Fibroblast of pulmonary artery (primary cell): ENCODE measurements around the gene LASP1NB.

ENCODE experiments used
- DNase-seq: peaks from one replicate; pipeline ENCODE4 v3.0.0-alpha.2; 2010; ENCODE audit warnings: low read depth
- H3K4me3 ChIP-seq: replicated peaks from 2 replicates; pipeline ENCODE4 v1.5.1; 2011; ENCODE audit warnings: low read depth, mild to moderate bottlenecking, control low read depth, low read length, moderate library complexity
- TF ChIP-seq, protein P1 (sequence below): IDR thresholded peaks from 2 replicates; pipeline ENCODE4 v1.5.1; 2011; ENCODE audit warnings: mild to moderate bottlenecking, control low read depth, low read length, inconsistent platforms; ENCODE audit errors: missing control alignments

LASP1NB gene

DNA sequence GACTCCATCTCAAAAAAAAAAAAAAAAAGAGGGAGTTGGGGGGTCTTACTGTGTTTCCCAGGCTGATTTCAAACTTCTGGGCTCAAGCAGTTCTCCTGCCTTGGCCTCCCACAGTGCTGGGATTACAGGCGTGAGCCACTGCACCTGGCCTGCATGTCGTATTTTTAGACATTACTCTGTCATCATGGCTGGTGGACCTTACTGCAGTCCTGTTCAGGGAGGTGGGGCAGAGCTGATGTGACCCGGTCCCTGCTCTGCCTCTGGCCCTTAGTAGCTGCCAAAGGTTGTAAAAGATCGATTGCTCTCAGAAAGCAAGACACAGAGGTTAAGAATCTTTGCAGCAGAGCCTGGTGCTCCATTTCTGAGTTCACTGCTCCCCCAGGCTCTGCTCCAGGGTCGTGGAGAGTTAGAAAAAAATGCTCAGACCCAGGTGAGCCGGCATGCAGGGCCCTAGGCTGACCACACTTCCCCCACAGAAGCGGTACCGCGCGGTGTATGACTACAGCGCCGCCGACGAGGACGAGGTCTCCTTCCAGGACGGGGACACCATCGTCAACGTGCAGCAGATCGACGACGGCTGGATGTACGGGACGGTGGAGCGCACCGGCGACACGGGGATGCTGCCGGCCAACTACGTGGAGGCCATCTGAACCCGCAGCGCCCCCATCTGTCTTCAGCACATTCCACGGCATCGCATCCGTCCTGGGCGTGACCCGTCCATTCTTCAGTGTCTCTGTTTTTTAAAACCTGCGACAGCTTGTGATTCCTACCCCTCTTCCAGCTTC is 7.1 kb upstream of the LASP1NB start:
- TF ChIP-seq, protein P1, sequence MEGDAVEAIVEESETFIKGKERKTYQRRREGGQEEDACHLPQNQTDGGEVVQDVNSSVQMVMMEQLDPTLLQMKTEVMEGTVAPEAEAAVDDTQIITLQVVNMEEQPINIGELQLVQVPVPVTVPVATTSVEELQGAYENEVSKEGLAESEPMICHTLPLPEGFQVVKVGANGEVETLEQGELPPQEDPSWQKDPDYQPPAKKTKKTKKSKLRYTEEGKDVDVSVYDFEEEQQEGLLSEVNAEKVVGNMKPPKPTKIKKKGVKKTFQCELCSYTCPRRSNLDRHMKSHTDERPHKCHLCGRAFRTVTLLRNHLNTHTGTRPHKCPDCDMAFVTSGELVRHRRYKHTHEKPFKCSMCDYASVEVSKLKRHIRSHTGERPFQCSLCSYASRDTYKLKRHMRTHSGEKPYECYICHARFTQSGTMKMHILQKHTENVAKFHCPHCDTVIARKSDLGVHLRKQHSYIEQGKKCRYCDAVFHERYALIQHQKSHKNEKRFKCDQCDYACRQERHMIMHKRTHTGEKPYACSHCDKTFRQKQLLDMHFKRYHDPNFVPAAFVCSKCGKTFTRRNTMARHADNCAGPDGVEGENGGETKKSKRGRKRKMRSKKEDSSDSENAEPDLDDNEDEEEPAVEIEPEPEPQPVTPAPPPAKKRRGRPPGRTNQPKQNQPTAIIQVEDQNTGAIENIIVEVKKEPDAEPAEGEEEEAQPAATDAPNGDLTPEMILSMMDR: no peak
- DNase-seq: no peak
- no peak overlapping the region for H3K4me3 ChIP-seq

DNA sequence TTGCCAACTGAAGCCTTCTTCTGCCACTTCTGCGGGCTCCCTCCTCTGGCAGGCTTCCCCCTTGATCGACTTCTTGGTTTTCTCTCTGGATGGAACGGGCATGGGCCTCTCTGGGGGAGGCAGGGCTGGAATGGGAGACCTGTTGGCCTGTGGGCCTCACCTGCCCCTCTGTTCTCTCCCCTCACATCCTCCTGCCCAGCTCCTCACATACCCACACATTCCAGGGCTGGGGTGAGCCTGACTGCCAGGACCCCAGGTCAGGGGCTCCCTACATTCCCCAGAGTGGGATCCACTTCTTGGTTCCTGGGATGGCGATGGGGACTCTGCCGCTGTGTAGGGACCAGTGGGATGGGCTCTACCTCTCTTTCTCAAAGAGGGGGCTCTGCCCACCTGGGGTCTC is 6.5 kb upstream of the LASP1NB start:
- no peak for DNase-seq
- H3K4me3 ChIP-seq: no peak overlapping the region
- TF ChIP-seq, protein P1: no peak

DNA sequence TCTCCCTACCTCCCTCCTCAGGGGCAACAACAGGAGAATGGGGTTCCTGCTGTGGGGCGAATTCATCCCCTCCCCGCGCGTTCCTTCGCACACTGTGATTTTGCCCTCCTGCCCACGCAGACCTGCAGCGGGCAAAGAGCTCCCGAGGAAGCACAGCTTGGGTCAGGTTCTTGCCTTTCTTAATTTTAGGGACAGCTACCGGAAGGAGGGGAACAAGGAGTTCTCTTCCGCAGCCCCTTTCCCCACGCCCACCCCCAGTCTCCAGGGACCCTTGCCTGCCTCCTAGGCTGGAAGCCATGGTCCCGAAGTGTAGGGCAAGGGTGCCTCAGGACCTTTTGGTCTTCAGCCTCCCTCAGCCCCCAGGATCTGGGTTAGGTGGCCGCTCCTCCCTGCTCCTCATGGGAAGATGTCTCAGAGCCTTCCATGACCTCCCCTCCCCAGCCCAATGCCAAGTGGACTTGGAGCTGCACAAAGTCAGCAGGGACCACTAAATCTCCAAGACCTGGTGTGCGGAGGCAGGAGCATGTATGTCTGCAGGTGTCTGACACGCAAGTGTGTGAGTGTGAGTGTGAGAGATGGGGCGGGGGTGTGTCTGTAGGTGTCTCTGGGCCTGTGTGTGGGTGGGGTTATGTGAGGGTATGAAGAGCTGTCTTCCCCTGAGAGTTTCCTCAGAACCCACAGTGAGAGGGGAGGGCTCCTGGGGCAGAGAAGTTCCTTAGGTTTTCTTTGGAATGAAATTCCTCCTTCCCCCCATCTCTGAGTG is 5.9 kb upstream of the LASP1NB start:
- no peak for DNase-seq
- TF ChIP-seq, protein P1: no peak
- no peak overlapping the region for H3K4me3 ChIP-seq

DNA sequence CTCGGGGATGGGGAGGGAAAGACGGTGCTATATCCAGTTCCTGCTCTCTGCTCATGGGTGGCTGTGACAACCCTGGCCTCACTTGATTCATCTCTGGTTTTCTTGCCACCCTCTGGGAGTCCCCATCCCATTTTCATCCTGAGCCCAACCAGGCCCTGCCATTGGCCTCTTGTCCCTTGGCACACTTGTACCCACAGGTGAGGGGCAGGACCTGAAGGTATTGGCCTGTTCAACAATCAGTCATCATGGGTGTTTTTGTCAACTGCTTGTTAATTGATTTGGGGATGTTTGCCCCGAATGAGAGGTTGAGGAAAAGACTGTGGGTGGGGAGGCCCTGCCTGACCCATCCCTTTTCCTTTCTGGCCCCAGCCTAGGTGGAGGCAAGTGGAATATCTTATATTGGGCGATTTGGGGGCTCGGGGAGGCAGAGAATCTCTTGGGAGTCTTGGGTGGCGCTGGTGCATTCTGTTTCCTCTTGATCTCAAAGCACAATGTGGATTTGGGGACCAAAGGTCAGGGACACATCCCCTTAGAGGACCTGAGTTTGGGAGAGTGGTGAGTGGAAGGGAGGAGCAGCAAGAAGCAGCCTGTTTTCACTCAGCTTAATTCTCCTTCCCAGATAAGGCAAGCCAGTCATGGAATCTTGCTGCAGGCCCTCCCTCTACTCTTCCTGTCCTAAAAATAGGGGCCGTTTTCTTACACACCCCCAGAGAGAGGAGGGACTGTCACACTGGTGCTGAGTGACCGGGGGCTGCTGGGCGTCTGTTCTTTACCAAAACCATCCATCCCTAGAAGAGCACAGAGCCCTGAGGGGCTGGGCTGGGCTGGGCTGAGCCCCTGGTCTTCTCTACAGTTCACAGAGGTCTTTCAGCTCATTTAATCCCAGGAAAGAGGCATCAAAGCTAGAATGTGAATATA is 4.8 kb upstream of the LASP1NB start:
- TF ChIP-seq, protein P1: no peak
- no peak for DNase-seq

DNA sequence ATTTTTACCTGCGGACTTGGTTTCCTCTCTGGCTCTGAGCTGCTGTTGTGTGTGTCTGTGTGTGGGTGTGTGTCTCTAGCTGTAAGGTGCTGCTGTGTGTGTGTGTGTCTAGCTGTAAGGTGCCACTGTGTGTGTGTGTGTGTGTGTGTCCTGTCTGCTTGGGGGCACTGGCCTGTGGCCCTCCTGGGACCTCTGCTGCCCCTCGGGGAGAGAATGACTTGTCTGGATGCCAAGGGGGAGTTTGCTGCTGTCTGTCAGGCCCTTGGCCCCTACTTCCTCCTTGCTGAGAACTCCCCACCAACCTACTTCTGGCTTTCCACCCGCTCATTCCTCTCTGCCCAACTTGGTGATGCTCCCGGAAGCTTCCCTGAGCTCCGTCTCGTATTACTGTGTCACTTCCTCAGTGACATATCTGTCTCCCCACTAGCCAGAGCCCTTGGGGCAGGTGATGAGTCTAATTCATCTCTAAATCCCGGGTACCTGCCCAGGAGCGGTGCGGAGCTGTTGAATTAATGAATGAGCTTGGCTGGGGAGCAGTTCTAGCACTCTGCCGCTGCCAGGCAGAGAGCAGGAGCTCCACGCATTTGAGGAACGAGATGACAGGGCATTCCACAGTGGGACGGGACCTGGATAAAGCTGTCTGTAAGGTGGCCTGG is 3.5 kb upstream of the LASP1NB start:
- no peak overlapping the region for H3K4me3 ChIP-seq
- TF ChIP-seq, protein P1: no peak
- DNase-seq: no peak

More for the DNA sequence above, 4.8 kb upstream of the LASP1NB start:
- no peak overlapping the region for H3K4me3 ChIP-seq
